ENCODE results near the gene CD300LD.
"Not testable (repeated sequence)": the region's sequence is repeated elsewhere in the genome, so short reads cannot be mapped to it uniquely, and the experiment has no call there.

CD300LD gene

DNA sequence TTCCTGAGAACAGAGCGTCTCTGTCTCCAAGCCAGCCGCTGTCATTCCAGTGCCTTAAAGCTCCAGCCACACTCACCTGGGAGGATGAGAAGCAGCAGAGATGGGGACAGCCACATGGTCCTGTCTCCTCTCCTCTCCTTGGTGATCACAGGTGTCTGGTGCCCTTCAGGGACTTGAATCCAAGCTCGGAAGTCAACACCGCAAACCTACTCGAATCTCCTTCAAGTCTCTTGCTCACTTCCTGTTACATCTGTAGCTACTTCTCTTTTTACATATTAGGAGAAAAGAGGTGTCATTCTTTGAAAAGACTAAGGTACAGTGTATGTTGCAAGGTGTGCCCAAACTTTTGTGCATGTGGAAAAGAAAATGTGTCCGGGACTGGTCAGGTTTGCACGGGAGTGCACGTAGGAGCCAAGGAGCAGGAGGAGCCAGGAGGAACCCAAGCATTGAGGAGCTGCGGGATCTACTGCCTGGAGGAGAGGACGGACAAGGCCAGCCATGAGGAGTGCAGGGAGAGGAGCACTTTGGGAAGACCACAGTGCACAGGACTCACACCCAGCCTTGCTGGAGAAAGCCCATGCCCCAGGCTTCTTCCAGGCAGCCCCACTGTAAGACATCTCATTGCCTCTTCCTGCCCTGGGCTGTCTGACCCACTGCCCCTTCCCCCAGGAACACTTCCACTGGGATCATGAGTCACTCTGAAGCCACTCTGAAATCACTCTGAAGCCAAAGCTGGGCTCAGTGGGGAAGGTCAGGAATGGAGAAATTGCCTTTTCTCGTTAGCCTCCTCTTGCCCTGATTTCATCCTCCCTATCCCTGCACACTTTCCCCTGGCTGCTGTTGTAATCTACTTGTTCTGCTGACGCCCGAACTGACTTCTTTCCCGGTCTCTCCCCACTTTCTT, at the start of gene CD300LD:
Gene CD300LD (minus strand): TSS at position 197 of the 904 bp plus-strand sequence. CDS start 81 bp downstream, at position 116.
- no peak for DNase-seq

DNA sequence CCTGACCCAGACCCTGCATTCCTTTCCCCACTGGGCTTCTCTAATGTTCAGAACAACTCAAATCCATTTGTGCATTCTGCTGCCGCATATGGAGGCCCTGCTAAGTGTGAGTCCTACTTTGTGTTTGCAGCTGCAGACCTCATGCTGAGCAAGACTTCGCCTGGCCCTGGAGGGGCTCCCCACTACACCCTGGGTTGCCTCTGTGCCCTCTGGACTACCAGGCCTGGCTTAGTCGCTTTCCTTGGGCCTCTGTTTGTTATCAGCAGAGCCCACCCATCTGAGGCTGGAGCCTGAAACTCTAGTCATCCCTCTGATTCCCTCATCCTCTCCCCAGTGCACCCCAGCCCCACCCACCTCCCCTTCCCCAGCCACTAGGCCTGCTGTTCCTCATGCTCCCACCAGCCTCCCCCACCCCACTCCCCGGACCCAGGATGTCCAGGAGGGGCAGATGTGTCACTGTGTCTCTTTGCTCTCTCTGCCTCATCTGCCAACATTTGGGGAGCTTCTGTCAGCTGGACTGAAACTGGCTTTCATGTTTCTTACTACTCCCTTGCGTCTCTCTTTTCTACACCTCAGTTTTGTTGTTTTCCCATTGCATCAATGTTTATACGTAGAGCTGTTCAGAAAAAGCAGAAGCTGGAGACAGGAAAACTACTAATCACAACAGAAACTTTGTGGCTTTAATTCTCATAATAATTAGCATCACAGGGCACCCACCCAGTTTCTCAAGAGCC, 49.3 kb upstream of the CD300LD start:
- DNase-seq: no peak

DNA sequence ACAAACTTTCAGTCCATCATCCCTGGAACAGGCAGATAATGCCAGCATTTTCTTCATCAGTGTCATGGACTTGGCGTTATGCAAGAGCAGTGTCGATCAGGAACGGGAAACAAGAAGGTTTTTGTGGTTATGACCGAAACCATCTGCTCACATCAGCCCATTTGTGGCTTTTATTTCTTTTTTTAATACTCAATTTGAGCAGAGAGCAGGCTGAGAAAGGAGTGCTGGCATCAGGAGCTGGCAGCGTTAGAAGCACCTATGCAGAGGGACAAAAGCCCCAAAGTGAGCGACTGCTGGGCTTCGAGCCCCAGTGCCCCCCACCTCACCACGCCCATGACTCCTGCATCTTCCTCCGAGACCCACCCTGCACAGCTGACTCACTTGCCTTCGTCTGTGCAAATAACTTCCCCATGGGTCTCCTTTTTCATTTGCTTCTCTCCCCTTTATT, 47.6 kb upstream of the CD300LD start:
- DNase-seq: no peak

DNA sequence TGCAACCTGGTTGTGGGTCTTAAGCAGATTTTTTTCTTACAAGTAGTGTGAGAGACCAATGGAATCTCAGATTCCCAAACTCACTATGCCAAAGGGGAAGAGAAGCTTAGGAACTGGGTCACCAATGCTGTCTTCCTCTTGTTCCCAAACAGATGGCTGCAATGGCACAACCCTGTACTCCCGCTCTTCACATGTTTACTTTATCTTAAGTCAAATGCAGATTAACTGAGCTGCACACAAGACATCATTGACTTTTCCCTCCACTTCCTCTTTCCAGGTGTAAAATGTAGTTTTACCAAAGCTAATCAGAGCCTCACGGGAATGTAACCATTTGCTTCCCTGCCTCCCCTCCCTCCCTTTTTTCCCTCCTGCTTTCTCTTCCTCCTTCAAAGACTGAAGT, 45.8 kb upstream of the CD300LD start:
- DNase-seq: no peak

DNA sequence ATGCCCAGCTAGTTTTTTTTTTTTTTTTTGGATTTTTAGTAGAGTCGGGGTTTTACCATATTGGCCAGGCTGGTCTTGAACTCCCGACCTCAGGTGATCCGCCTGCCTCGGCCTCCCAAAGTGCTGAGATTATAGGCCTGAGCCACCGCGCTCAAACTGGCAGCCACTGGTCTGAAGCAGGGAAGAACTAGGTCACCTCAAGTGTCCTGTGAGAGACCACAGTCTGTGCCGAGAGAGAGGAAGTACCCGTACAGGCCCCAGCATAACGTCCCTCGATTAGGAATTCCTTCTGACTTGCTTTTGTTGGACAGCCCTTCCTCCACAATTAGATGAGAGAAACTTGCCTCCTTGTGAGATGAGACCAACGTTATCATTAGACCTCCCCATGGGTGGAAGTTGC, 45.2 kb upstream of the CD300LD start:
- no peak for DNase-seq

DNA sequence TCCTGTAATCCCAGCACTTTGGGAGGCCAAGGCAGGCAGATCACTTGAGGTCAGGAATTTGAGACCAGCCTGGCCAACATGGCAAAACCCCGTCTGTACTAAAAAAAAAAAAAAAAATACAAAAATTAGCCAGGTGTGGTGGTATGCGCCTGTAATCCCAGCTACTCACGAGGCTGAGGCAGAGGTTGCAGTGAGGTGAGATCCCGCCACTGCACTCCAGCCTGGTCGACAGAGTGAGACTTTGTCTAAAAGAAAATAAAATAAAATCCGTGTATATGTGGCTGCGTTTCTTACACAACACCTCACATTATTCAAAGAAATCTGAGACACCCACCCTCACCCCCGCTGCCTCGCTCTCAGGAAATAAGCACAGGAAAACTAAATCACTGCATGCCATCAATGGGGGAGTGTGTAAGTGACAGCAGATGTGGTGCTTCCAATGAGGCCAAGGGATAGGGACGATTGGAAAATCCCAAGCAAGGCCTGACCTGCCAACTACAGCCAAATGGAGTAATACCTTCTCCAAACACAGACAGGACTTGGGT, 44.5 kb upstream of the CD300LD start:
- not testable (repeated sequence) for DNase-seq

DNA sequence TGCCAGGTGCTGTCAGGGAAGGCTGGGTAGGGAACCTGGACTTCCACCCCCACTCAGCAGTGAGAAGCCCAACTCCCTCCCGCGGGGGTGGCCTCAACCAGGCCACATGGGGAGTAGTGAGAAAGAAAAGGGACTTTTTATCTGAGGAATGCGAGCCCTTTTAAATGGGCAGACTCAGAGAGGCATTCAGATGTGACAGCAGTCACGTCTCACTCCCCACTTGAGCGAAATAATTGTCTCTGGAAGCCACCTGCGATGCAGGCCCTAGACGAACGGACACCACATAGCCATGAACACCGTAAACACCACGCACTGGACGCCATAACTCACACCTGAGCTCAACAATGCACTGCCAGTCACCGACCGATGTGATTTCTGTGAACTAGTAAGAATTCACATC, 43.3 kb upstream of the CD300LD start:
- no peak for DNase-seq

DNA sequence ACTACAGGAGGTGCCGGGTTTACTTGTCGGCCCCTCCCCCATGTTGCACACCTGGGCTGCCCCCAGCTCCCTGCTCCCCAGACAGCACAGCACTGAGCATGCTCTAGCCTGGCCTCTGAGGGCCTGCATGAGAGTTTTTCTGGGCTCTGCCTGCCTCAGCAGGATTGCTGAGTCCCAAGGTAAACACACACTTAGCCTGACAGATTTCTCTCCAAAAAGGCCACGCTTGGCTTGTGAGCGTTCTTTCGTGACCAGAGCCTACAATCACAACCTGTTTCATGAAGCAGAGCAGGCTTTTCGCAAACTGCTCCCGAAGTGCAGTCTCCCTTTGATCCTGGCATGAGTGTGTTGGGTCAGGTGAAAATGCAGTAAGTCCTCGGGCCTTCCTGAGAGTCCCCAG, 41.2 kb upstream of the CD300LD start:
- DNase-seq: no peak

DNA sequence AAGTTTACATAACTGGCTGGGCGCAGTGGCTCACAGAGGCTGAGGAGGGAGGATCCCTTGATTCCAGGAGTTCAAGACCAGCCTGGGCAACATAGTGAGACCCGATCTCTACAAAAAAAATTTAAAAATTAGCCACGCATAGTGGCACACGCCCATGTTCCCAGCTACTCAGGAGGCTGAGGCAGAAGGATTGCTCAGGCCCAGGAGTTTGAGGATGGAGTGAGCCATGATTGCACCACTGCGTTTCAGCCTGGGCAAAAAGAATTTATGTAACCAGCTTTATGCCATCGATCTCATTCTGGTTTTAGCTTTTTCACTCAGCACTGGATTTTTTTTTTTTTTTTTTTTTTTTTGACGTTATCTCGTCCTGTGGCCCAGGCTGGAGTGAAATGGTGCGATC, 40.5 kb upstream of the CD300LD start:
- no peak for DNase-seq

DNA sequence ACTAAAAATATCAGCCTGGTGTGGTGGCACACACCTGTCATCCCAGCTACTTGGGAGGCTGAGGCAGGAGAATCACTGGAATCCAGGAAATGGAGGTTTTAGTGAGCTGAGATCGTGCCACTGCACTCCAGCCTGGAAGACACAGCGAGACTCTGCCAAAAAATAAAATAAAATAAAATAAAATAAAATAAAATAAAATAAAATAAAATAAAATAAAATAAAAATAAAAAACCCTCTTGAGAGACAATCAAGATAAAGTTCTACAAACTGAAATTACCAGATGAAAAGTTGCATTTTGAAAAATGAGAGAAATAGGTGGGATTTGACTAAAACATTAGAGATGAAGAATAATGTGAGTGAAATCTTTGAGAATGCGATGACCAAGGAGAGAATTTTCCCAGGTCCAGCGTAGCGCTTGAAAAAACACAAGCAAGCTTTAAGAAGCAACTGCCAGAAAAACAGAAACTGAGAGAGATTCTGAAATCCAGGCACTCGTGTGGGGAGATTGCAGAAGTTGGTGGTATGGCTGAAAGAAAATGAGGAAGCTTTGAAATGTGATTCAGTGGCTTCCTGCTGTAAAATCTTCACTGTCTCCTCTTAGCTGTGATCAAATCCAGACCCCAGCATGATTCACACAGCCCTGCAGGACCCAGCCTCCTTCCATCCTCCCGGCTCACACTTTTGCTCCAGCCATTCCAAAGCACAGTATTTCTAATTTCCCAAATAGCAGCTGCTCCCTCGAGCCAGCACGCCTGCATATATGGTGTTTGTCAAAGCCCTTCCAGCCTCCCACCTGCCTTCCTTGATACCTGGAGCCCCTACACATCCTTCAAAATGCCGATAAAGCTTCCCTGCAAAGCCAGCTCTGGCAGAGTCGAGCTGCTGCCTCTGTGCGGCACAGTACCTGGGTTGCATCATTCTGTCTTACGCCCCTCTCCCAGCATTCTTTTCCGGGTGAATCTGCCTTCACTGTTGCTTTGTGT, 39.7 kb upstream of the CD300LD start:
- DNase-seq: no peak

DNA sequence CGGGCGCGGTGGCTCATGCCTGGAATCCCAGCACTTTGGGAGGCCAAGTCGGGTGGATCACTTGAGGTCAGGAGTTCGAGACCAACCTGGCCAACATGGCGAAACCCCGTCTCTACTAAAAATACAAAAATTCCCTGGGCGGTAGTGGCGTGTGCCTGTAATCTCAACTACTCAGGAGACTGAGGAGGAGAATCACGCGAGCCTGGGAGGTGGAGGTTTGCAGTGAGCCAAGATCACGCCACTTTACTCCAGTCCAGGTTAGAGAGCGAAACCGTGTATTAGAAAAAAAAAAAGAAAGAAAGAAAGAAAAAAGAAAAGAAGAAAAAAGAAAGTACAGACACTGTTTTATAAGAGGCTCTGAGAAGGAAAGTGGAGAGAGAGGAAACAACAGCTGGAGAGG, 38.2 kb upstream of the CD300LD start:
- not testable (repeated sequence) for DNase-seq

DNA sequence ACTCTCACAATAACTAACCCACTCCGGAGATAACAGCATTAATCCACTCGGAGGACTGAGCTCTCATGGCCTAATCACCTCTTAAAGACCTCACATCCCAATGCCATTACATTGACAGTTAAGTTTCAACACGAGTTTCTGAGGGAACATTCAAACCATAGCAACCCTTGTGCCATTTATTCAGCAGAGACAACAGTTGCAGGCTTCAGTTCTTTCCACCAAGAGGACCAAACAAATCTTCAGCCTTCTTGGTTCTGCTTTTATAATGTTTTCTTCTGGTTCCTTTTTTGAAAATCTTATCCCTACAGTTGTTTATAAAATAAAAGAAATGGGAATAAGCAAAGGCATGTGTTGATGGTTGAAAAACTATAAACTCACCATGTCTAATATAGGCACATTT, 33.6 kb upstream of the CD300LD start:
- no peak for DNase-seq

DNA sequence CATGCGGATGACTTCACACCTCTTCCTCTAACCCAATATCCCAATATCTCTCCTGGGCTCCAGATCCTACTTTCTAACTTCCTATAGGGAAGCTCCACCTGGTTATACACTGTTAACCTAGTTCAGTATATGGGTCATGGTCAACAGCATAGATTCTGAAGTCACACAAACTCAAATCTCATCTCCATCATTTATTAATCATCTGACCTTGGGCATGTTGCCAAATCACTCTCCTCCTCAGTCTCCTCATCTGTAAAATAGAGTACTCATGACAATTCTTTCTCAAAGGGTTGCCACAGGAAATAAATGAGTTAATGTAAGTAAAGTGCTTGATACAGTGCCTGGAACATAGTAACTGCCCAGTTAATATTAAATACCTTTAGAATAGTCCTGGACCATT, 32.0 kb upstream of the CD300LD start:
- DNase-seq: no peak

DNA sequence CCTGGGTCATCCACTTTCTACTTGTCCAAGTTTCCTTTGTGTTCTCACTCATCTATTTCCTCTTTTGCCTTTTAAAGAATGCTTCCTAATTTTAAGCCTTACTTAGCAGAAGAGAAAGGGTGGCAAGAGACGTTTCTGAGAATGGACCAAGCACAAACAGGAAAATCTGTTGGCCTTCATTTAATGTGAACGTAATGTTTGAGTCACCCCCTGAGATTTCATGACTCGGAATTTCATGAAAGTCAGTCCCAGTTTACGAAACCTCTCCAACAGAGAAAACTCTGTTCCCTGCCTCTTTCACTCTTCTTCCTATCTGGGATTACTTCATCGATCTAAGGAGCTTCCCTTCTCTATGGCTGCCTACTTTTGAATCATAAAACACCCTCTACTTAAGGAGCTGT, 31.6 kb upstream of the CD300LD start, which contains the start of gene CD300E:
Gene CD300E (minus strand): TSS at position 46 of the 401 bp plus-strand sequence. CDS start 117 bp downstream, outside the sequence.
- DNase-seq: no peak

DNA sequence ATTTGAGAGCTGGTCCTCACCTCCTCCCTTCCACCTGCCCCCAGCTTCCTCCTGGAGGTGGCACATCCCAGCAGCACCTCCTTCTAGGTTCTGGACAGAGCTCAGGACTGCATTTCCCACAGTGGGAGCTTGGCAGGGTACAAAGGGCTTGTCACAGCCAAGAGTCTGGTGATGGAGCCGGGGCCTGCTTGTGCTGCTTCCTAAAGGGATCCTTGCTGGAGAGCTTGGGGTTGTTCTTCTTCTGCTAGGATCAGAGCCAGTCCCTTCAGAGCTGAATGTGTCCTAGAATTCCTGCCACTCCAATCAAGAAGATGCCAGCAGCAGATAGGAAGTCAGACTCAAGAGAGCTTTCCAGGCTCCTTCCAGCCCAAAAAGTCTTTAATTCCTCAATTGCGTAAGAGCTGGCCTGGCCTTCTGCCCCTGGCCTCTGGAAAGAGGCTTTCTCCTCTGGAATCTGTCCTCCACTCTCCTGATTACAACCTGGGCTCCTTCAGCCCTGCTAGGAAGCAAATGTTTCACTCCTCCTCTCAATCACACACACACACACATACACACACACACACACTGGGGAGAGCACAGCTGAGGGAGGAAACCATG, 27.1 kb upstream of the CD300LD start:
- DNase-seq: no peak

DNA sequence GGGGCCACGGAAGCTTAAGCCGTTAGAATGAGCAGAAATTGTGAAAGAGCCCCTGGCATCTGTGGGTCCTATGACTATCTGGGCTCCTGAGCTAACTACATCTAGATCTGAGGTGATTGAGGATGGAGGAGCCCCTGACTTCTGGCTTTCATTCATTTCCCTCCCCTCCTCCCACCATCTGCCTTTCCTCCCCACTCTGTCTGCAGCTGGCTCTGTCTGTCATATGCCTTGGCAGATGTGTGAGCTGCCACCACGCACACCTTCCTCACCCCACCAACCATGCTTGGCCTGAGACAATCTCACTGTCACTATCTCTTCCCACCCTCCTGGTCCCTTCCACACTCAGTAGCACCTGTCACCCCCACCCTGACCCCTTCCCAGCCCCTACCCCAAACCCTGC, 26.4 kb upstream of the CD300LD start:
- DNase-seq: no peak

DNA sequence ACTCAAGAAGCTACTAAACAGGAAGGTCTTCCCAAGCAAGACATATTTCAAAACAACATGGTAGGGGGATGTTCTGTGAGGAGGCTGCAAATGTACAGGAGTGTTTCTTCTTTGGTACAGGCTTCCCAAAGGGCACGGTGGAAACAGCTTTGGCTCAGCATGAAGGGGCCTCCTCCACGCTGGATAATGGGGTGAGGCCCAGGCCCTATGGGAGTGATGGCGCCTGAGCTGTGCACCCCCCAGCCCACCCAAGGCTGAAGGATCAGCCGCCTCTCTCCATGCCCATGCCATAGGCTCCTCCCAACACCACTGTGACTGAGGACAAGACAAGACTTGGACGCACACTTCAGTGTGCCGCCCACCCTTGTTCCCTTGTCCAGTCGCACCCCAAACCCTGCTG, 24.6 kb upstream of the CD300LD start:
- DNase-seq: no peak

DNA sequence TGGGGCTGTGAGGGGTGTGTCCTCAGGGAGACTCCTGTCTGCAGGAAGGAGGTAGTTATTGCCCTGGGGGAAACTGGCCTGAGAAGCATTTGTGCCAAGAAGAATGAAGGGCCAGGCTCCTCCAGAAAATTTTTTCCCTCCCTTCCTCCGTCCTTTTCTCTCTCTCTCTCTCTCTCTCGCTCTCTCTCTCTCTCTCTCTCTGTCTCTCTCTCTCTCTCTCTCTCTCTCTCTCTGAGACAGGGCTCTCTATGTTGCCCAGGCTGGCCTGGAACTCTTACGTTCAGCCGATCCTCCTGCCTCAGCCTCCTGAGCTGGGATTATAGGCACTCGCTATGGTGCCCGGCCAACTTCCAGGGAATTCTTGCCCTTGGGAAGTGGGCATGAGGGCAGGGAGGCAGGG, 20.0 kb upstream of the CD300LD start:
- no peak for DNase-seq

DNA sequence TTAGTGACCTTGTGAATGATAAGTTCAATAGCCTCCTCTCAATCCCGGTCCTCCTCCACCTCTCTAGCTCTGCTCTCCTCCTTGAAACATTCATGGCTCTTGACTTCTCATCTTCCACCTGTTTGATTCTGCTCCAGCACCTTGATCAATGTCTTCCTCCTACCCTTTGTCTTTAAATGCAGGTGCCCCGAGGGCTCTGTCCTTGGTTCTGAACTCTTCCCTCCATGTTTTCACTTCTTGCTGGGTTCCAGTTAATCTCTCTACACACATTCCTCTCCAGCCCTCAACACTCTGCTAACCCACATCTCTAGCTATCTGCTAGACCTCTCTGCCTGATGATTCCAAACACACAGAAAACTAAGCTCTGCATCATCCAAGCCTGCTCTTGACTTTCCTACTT, 18.0 kb upstream of the CD300LD start:
- no peak for DNase-seq

DNA sequence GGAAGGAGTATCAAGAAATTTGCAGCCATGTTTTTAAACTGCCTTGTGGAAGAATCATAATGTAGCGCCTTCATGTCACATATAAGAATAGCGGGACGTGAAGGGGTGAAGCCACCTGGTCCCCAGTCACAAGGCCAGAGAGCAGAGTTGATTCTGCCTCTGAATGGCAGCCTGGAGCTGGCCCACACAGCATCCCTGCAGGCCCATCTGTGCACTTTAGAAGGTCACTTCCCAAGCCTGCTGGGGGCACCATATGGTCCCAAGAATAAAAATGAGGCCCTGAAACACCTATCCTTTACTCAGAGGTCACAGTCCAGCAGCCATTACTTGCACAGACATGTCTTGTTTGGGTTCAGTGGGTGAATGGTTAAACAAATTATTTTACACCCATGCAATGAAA, 16.4 kb upstream of the CD300LD start:
- peak; percentile 29 for DNase-seq

DNA sequence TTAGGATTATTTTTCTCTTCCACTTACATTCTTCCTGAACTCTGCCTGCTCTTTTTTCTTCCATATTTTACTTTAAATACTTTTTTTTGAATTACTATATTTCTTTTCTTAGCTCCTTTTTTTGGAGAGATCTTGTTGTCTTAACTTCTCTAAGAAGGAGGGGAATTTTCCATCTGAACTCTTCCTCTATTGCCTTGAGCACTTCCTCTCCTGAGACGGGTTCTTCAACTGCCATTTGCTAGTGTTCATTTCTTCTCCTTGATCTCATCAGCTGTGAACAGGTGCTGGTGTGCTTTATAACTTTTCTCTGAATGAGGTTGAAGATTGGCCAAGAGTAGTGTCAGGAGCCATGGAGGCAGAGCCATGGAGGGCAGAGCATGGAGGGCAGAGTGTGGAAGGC, 15.1 kb upstream of the CD300LD start:
- DNase-seq: no peak

DNA sequence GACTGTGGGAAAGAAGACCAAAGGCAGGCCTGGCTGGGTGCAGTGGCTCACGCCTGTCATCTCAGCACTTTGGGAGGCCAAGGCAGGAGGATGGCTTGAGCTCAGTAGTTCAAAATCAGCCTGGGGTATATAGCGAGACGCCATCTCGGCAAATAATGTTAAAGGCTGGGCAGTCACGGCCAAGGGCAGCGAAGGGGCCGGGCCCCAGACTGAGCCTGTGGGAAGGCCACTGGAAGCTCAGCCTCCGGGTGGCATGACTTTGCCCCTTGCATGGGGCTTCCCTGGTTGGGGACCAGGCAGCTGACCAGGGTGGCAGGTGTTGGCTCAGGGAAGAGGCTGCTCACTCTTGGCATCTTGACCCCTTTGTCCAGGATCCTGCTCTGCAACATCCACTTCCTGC, 14.0 kb upstream of the CD300LD start:
- DNase-seq: no peak
